AG04450 (cell line): ENCODE results near the gene ZNF621. TPM values are rescaled to one million over a fixed set of nuclear protein-coding genes. Genes with fewer than 3 reads are reported as not detected.
"Not testable (repeated sequence)": the region's sequence is repeated elsewhere in the genome, so short reads cannot be mapped to it uniquely, and the experiment has no call there.

Source experiments
- CTCF ChIA-PET: fragments of 300-600, 350-600 bp; formaldehyde crosslinking; extraction: SDS; loops from one replicate; lab custom pipeline; 2022; ENCODE audit warnings: antibody characterized with exemption, inconsistent platforms; lab: Charles Lee
- POLR2A ChIA-PET: fragments of 350-600 bp; formaldehyde crosslinking; extraction: SDS; loops from one replicate; lab custom pipeline; 2021; ENCODE audit warnings: antibody characterized with exemption, inconsistent platforms; lab: Yijun Ruan, JAX
- DNase-seq: peaks from one replicate; pipeline ENCODE4 v3.0.0-alpha.2; 2011; ENCODE audit warnings: low read depth, low spot score
- H3K27ac ChIP-seq: one replicate; pipeline ENCODE4 v1.5.1; 2012; ENCODE audit warnings: low read depth, low read length, control low read depth
- H3K27me3 ChIP-seq: one replicate; pipeline ENCODE4 v1.6.0; 2012; ENCODE audit warnings: low read length; ENCODE audit not compliant: control insufficient read depth, insufficient read depth
- H3K4me3 ChIP-seq: 2 replicates; pipeline ENCODE4 v1.5.1; 2011; ENCODE audit warnings: mild to moderate bottlenecking, low read depth, low read length, control low read depth
- H3K9me3 ChIP-seq: 2 replicates; pipeline ENCODE4 v1.5.1; 2012; ENCODE audit warnings: low read length; ENCODE audit not compliant: control insufficient read depth, insufficient read depth
- polyA plus RNA-seq: library from polyadenylated mRNA; depleted of rRNA; stranded (reverse); fragments of >200 nt; gene quantifications from 2 replicates; pipeline ENCODE4 v1.2.3, GENCODE V29; 2011
- TF ChIP-seq, protein P1 (sequence below): IDR thresholded peaks from 2 replicates; pipeline ENCODE4 v1.5.1; 2011; ENCODE audit warnings: low read depth, low read length, control low read depth, inconsistent platforms

ZNF621 gene
- polyA plus RNA-seq, 1 experiment: 24.9 TPM

DNA sequence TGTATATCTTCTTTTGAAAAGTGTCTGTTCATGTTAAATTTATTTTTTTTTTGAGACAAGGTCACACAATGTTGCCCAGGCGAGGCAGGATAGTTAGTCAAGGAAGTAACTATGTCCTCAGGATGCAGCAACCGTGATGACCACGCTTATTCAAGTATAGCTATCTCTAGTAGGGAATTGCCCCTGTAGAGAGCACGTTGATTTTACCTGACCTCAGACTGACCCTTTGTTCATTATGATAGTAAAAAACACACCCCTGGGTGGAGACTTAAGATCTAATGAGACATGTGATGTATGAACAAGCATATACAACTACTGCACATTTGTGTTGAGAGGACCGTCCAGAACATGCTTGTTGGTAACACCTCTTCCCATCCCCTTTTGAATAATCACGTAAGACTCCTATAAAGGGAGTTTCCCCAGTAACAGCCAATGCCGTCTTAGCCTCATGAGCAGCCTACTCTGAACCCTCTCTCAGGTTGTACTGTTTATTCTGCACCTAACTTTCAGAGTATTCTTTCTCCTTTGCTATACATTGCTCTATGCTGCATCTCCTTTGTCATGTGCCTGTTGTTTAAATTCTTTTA is 32.9 kb downstream of the ZNF621 start:
- H3K27ac ChIP-seq: no peak overlapping the region
- ChIA-PET POLR2A (no interaction called here), CTCF (no interaction called here)
- no peak for DNase-seq
- H3K27me3 ChIP-seq: no peaks in the 10 kb centered on the region
- TF ChIP-seq, protein P1, sequence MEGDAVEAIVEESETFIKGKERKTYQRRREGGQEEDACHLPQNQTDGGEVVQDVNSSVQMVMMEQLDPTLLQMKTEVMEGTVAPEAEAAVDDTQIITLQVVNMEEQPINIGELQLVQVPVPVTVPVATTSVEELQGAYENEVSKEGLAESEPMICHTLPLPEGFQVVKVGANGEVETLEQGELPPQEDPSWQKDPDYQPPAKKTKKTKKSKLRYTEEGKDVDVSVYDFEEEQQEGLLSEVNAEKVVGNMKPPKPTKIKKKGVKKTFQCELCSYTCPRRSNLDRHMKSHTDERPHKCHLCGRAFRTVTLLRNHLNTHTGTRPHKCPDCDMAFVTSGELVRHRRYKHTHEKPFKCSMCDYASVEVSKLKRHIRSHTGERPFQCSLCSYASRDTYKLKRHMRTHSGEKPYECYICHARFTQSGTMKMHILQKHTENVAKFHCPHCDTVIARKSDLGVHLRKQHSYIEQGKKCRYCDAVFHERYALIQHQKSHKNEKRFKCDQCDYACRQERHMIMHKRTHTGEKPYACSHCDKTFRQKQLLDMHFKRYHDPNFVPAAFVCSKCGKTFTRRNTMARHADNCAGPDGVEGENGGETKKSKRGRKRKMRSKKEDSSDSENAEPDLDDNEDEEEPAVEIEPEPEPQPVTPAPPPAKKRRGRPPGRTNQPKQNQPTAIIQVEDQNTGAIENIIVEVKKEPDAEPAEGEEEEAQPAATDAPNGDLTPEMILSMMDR: no peak
- no peak overlapping the region for H3K4me3 ChIP-seq
- no peaks in the 10 kb centered on the region for H3K9me3 ChIP-seq

DNA sequence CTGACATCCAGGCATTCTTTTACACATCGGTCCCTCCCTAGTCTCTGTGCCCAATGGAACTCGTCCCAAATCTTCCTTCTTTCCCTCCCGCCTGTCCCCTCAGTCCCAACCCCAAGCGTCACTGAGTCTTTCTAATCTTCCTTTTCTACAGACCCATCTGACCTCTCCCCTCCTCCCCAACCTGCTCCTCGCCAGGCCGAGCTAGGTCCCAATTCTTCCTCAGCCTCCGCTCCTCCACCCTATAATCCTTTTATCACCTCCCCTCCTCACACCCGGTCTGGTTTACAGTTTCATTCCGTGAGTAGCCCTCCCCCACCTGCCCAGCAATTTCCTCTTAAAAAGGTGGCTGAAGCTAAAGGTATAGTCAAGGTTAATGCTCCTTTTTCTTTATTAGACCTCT is 37.7 kb downstream of the ZNF621 start:
- DNase-seq, H3K27ac ChIP-seq, H3K27me3 ChIP-seq, H3K4me3 ChIP-seq, POLR2A ChIA-PET, H3K9me3 ChIP-seq, CTCF ChIA-PET: not testable (repeated sequence)

DNA sequence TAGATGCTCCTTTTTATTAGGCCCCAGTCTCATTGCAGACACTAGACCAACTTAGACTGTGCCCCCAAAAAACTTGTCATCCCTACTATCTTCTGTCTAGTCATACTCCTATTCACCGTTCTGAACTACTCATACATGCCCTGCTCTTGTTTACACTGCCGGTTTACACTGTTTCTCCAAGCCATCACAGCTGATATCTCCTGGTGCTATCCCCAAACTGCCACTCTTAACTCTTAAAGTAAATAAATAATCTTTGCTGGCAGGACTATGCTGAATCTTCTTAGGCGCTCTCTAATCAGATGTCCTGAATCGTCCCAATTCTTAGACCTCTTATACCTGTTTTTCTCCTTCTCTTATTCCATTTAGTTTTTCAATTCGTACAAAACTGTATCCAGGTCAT is 40.9 kb downstream of the ZNF621 start:
- H3K9me3 ChIP-seq, CTCF ChIA-PET, DNase-seq, H3K27ac ChIP-seq, POLR2A ChIA-PET, H3K4me3 ChIP-seq, H3K27me3 ChIP-seq: not testable (repeated sequence)

DNA sequence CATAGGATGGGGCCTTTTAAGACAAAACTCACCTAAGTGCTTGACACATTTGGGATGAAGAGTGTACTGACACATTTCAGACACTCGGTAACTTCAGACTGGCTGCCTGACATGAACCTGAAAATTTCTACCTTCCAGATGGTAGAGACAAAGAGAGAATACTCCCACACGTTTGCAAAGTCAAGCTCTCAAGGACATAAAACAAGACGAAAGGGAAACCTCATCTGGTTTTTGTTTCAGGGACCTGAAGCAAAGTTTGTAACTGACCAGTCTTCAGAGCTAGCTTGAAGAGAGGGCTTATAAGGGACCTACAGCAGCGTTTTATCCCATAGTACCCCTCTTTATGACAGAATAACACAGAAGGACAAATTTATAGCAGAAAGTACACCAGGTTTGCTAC is 41.9 kb downstream of the ZNF621 start:
- H3K27me3 ChIP-seq: no peaks in the 10 kb centered on the region
- no peak overlapping the region for H3K4me3 ChIP-seq
- ChIA-PET CTCF (interaction anchor here (1.3 kb wide), 1 partner anchor 17 kb away, joined by 7 read pairs; no protein-coding TSS in a partner anchor), POLR2A (no interaction called here)
- TF ChIP-seq, protein P1: no peak
- H3K9me3 ChIP-seq: no peaks in the 10 kb centered on the region
- H3K27ac ChIP-seq: no peak overlapping the region
- DNase-seq: no peak

GRCh38 chr3:40572588-40572987 is 47.8 kb downstream of the ZNF621 start:
- Histone ChIP-seq H3K27ac (no peak overlapping the region), H3K4me3 (no peak overlapping the region), H3K9me3 (no peaks in the 10 kb centered on the region), H3K27me3 (no peaks in the 10 kb centered on the region)
- ChIA-PET POLR2A (no interaction called here), CTCF (no interaction called here)
- no peak for DNase-seq
- TF ChIP-seq, protein P1: no peak

GRCh38 chr3:40574050-40574449 is 49.3 kb downstream of the ZNF621 start:
- CTCF ChIA-PET: no interaction called here
- TF ChIP-seq, protein P1: no peak

More at GRCh38 chr3:40574050-40574449, 49.3 kb downstream of the ZNF621 start:
- DNase-seq: no peak
- H3K27me3 ChIP-seq: peaks cover 4% of the 10 kb centered on the region
- no peak overlapping the region for H3K4me3 ChIP-seq
- POLR2A ChIA-PET: interaction anchor here (0.7 kb wide), 1 partner anchor 34 kb away, joined by 6 read pairs; no protein-coding TSS in a partner anchor
- H3K9me3 ChIP-seq: no peaks in the 10 kb centered on the region
- H3K27ac ChIP-seq: no peak overlapping the region
